Keratinocyte (primary cell): ENCODE measurements around the gene DMXL1. TPM values are rescaled to one million over a fixed set of nuclear protein-coding genes. Genes with fewer than 3 reads are reported as not detected.

Experiments
- DNase-seq: peaks from one replicate; pipeline ENCODE4 v3.0.0-alpha.2; 2011; ENCODE audit warnings: low read depth, missing footprints, low spot score
- FAIRE-seq: peaks from 2 replicates; lab custom pipeline; 2011; peaks lifted over from hg19 to GRCh38; lab: Jason Lieb, UNC
- H2AFZ ChIP-seq: 2 replicates; pipeline ENCODE4 v1.6.0; 2012; ENCODE audit warnings: low read length, control low read depth, inconsistent platforms; ENCODE audit not compliant: control insufficient read depth
- H3K27ac ChIP-seq: 2 replicates; pipeline ENCODE4 v1.5.1; 2011; ENCODE audit warnings: low read length; ENCODE audit not compliant: control insufficient read depth, insufficient read depth
- H3K27me3 ChIP-seq: 3 replicates; pipeline ENCODE4 v1.6.0; 2011; ENCODE audit warnings: low read length; ENCODE audit not compliant: control insufficient read depth, insufficient read depth; ENCODE audit errors: extremely low read depth
- H3K36me3 ChIP-seq, 2 experiments: 2 replicates in 1 of 2; 3 replicates in 1 of 2; pipeline ENCODE4 v1.5.1; 2011; ENCODE audit warnings: low read length in 2 of 2, mild to moderate bottlenecking in 1 of 2; ENCODE audit not compliant: control insufficient read depth in 2 of 2, insufficient read depth in 2 of 2; ENCODE audit errors: extremely low read depth in 1 of 2
- H3K4me1 ChIP-seq: 3 replicates; pipeline ENCODE4 v1.5.1; 2011; ENCODE audit warnings: low read length; ENCODE audit not compliant: control insufficient read depth, insufficient read depth; ENCODE audit errors: extremely low read depth
- H3K4me2 ChIP-seq: 3 replicates; pipeline ENCODE4 v1.6.0; 2011; ENCODE audit warnings: low read depth, low read length; ENCODE audit not compliant: control insufficient read depth, insufficient read depth; ENCODE audit errors: extremely low read depth
- H3K4me3 ChIP-seq, 3 experiments: fragments of 200-600 bp in 1 of 3; sonication (generic) in 1 of 3; 2 replicates in 2 of 3; 3 replicates in 1 of 3; pipeline ENCODE4 v1.5.1; 2011 to 2016; ENCODE audit warnings: low read length in 3 of 3, mild to moderate bottlenecking in 3 of 3, control low read depth in 2 of 3, inconsistent platforms in 1 of 3, low read depth in 1 of 3, mixed read lengths in 1 of 3, mixed run types in 1 of 3, moderate library complexity in 1 of 3; ENCODE audit not compliant: control insufficient read depth in 2 of 3, insufficient read depth in 2 of 3; ENCODE audit errors: extremely low read depth in 1 of 3
- H3K79me2 ChIP-seq: 2 replicates; pipeline ENCODE4 v1.6.0; 2012; ENCODE audit warnings: low read length; ENCODE audit not compliant: control insufficient read depth, insufficient read depth
- H3K9ac ChIP-seq: 3 replicates; pipeline ENCODE4 v1.6.0; 2011; ENCODE audit warnings: low read length; ENCODE audit not compliant: control insufficient read depth, insufficient read depth; ENCODE audit errors: extremely low read depth
- H3K9me1 ChIP-seq: 3 replicates; pipeline ENCODE4 v1.6.0; 2011; ENCODE audit warnings: low read length; ENCODE audit not compliant: control insufficient read depth, insufficient read depth; ENCODE audit errors: extremely low read depth
- H3K9me3 ChIP-seq: 2 replicates; pipeline ENCODE4 v1.5.1; 2012; ENCODE audit warnings: low read depth, low read length; ENCODE audit not compliant: control insufficient read depth
- H4K20me1 ChIP-seq: 3 replicates; pipeline ENCODE4 v1.6.0; 2011; ENCODE audit warnings: low read length; ENCODE audit not compliant: control insufficient read depth, insufficient read depth; ENCODE audit errors: extremely low read depth
- CTCF ChIP-seq, 3 experiments: IDR thresholded peaks in 1 of 3; conservative IDR thresholded peaks in 1 of 3; optimal IDR thresholded peaks in 1 of 3; 2 replicates in 2 of 3; 3 replicates in 1 of 3; pipeline versions ENCODE3 to v1.5.1; 2011; ENCODE audit warnings: low read length in 3 of 3, mild to moderate bottlenecking in 3 of 3, moderate library complexity in 2 of 3, control low read depth in 1 of 3, inconsistent platforms in 1 of 3; ENCODE audit not compliant: insufficient read depth in 2 of 3; ENCODE audit errors: extremely low read depth in 1 of 3
- EZH2 ChIP-seq: IDR thresholded peaks from one replicate; pipeline ENCODE4 v1.6.1; 2012; ENCODE audit warnings: inconsistent platforms, mild to moderate bottlenecking, low read length, moderate library complexity
- dilution Hi-C: fragments of 300-500 bp; cut with MboI; formaldehyde crosslinking; loops from one replicate; pipeline ENCODE4 v1.7.0; 2020; ENCODE audit warnings: low sequenced_read_pairs; ENCODE audit not compliant: extremely low pct_ligation_motif_present
- polyA plus RNA-seq, 5 experiments: library from polyadenylated mRNA; depleted of rRNA in 3 of 5; stranded (reverse) in 3 of 5; stranded (forward) in 1 of 5; unstranded in 1 of 5; fragments of >200 nt; gene quantifications; 1 replicate in 1 of 5; 2 replicates in 3 of 5; 3 replicates in 1 of 5; pipeline versions ENCODE4 v1.2.1 to v1.2.3, GENCODE V29; 2011 to 2012; ENCODE audit warnings: missing spikeins in 2 of 5, low read depth in 1 of 5, low replicate concordance in 1 of 5

Gene DMXL1
- polyA plus RNA-seq, 1 donor (not counting 4 experiments of a cell fraction or from before 2014, with no cell fraction given): 13.1 TPM

- Histone ChIP-seq H4K20me1 (no peaks in the 10 kb centered on the region), H3K4me1 (peaks cover 12% of the 10 kb centered on the region), H3K4me2 (no peak overlapping the region), H3K79me2 (peaks cover 1% of the 10 kb centered on the region), H3K27me3 (no peaks in the 10 kb centered on the region), H3K9me1 (no peaks in the 10 kb centered on the region), H3K4me3 (no peak overlapping the region), H3K36me3 (no peaks in the 10 kb centered on the region), H3K27ac (no peak overlapping the region), H3K9me3 (no peaks in the 10 kb centered on the region), H3K9ac (no peak overlapping the region), H2AFZ (no peak overlapping the region)
- no peak for FAIRE-seq
- TF ChIP-seq EZH2 (no peak), CTCF (optimal IDR thresholded peaks at IDR 0.05 in 1 of 3, IDR thresholded peaks at IDR 0.05 in 1 of 3, conservative IDR thresholded peaks at IDR 0.05 in 1 of 3; ENCODE audit: extremely low read depth in 1 of 3, insufficient read depth in 2 of 3, low read length in 3 of 3) (no peak)
- dilution Hi-C loops: no loop called here
- DNase-seq: no peak
Measured at GRCh38 chr5:119082691-119083090, 11.8 kb downstream of the DMXL1 start.

- Histone ChIP-seq H3K9me1 (no peaks in the 10 kb centered on the region), H3K9me3 (no peaks in the 10 kb centered on the region), H3K4me2 (no peak overlapping the region), H3K79me2 (peaks cover 1% of the 10 kb centered on the region), H4K20me1 (no peaks in the 10 kb centered on the region), H3K4me3 (no peak overlapping the region), H3K27me3 (no peaks in the 10 kb centered on the region), H3K36me3 (no peaks in the 10 kb centered on the region), H3K4me1 (peaks cover 11% of the 10 kb centered on the region), H3K27ac (no peak overlapping the region), H2AFZ (no peak overlapping the region), H3K9ac (no peak overlapping the region)
- no peak for FAIRE-seq
- TF ChIP-seq CTCF (optimal IDR thresholded peaks at IDR 0.05 in 1 of 3, IDR thresholded peaks at IDR 0.05 in 1 of 3, conservative IDR thresholded peaks at IDR 0.05 in 1 of 3; ENCODE audit: extremely low read depth in 1 of 3, insufficient read depth in 2 of 3, low read length in 3 of 3) (no peak), EZH2 (no peak)
- no peak for DNase-seq
- dilution Hi-C loops: no loop called here
Measured at GRCh38 chr5:119083679-119084078, 12.8 kb downstream of the DMXL1 start.
